LNCaP clone FGC (cell line): ENCODE data around the gene LHFPL6.

Experiments
- DNase-seq: peaks from one replicate; pipeline ENCODE4 v3.0.0-alpha.2; 2011; ENCODE audit warnings: low read depth
- H3K4me3 ChIP-seq: 2 replicates; pipeline ENCODE4 v1.5.1; 2011; ENCODE audit warnings: mild to moderate bottlenecking, low read depth, low read length, control low read depth
- TF ChIP-seq, protein P1 (sequence below): IDR thresholded peaks from 2 replicates; pipeline ENCODE4 v1.5.1; 2012; ENCODE audit warnings: mild to moderate bottlenecking; ENCODE audit not compliant: control insufficient read depth, insufficient read depth; ENCODE audit errors: extremely low read depth

Gene LHFPL6

DNA sequence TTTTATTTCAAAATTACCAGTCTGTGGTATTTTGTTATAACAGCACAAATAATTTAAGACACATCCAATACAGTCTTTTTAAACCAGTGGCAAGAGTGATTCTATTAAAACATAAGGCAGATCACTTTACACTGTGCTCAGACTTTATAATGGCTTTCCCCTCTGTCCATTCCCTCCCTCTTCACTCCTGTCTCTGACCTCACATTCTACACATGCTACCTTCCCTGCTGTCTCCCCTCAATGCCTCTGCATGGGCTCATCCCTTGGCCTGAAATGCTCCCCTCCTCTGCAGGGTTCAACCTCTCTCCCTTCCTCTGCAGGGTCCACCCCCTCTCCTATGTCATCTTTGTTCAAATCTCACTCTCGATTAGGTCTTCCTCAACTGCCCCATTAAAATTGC lies 170.8 kb downstream of the LHFPL6 start:
- H3K4me3 ChIP-seq: no peak overlapping the region
- TF ChIP-seq, protein P1, sequence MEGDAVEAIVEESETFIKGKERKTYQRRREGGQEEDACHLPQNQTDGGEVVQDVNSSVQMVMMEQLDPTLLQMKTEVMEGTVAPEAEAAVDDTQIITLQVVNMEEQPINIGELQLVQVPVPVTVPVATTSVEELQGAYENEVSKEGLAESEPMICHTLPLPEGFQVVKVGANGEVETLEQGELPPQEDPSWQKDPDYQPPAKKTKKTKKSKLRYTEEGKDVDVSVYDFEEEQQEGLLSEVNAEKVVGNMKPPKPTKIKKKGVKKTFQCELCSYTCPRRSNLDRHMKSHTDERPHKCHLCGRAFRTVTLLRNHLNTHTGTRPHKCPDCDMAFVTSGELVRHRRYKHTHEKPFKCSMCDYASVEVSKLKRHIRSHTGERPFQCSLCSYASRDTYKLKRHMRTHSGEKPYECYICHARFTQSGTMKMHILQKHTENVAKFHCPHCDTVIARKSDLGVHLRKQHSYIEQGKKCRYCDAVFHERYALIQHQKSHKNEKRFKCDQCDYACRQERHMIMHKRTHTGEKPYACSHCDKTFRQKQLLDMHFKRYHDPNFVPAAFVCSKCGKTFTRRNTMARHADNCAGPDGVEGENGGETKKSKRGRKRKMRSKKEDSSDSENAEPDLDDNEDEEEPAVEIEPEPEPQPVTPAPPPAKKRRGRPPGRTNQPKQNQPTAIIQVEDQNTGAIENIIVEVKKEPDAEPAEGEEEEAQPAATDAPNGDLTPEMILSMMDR: no peak
- DNase-seq: no peak

DNA sequence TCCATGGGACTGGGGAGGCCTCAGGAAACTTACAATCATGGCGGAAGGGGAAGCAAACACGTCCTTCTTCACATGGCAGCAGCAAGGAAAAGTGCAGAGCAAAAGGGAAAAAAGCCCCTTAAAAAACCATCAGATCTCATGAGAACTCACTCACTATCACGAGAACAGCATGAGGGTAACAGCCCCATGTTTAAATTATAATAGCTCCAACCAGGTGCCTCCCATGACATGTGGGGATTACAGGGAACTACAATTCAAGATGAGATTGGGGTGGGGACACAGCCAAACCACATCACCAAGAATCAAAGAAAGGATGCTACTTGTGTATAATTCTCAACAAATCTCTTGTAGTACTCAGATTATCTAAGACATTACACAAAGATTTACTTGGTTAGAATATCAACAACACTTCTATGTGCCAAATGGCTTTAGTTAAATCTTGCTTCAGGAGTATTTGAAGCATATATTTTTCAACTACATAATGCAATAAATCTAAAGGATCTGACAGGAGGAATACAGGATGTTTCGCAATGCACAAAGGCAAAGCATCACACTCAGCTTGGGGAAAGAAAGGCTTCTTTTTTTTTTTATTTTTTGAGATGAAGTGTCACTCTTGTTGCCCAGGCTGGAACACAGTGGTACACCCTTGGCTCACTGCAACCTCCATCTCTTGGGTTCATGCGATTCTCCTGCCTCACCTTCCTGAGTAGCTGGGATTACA lies 180.0 kb downstream of the LHFPL6 start:
- TF ChIP-seq, protein P1: no peak
- no peak overlapping the region for H3K4me3 ChIP-seq
- no peak for DNase-seq

- no peak overlapping the region for H3K4me3 ChIP-seq
- TF ChIP-seq, protein P1: no peak
- no peak for DNase-seq
These were observed 183.1 kb downstream of the LHFPL6 start for GRCh38 chr13:39419876-39420275.

DNA sequence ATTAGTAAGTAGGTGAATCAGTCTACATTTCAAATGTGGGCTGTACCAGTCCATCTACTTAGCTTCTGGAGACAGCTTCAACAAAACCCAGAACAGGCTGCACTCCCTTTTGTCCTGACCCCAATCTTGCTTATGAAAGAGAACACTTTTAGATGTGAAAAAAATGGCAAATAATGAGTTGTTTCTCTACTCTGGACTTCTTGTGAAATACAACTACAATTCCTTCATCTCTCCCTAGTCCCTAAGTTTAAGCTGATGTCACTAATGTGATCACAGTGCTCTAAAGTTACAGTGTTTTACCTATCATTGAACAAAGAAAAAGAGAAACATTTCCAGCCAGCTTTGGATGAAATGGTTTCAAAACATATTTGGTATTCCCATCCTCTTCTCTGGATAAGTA lies 183.9 kb downstream of the LHFPL6 start:
- no peak overlapping the region for H3K4me3 ChIP-seq
- TF ChIP-seq, protein P1: no peak
- no peak for DNase-seq

- DNase-seq: no peak
- TF ChIP-seq, protein P1: no peak
- no peak overlapping the region for H3K4me3 ChIP-seq
These were observed 184.6 kb downstream of the LHFPL6 start for GRCh38 chr13:39418424-39418823.

DNA sequence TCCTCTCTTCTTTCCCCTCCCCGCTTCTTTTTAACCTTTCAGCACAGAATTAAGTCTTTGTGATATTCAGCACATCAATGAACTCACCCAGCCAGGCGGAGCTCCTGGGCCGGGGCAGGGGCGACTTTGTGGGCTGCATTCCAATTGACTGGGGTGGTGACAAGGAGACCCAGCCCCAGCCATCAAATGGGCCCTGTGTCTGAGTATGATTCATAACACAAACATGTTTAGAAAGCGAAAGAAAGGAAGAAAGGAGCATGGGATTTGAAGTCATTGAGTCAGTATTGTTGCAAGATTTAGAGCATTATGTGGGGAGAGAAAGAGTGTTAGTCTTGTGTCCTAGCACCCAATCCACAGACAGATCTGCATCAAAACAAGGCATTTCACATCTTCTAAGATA lies 185.3 kb downstream of the LHFPL6 start:
- no peak for DNase-seq
- TF ChIP-seq, protein P1: no peak
- H3K4me3 ChIP-seq: no peak overlapping the region

GRCh38 chr13:39417131-39417530 lies 185.9 kb downstream of the LHFPL6 start:
- DNase-seq: no peak
- TF ChIP-seq, protein P1: no peak
- no peak overlapping the region for H3K4me3 ChIP-seq
